Progenitor cell of endocrine pancreas (in vitro differentiated cells): ENCODE measurements around the gene GALK2. TPM values are rescaled to one million over a fixed set of nuclear protein-coding genes. Genes with fewer than 3 reads are reported as not detected.

Experiments
- DNase-seq: peaks from one replicate; pipeline ENCODE4 v3.0.0; 2021; ENCODE audit warnings: low spot score; ENCODE audit not compliant: unreplicated experiment
- H3K27ac Mint-ChIP-seq: 2 replicates; pipeline ENCODE4 v1.8.0; 2021; ENCODE audit warnings: mild to moderate bottlenecking, moderate library complexity, mixed read lengths
- H3K27me3 Mint-ChIP-seq: 2 replicates; pipeline ENCODE4 v1.8.0; 2021; ENCODE audit warnings: mixed read lengths
- H3K36me3 Mint-ChIP-seq: 2 replicates; pipeline ENCODE4 v1.8.0; 2022; ENCODE audit warnings: mixed read lengths; ENCODE audit not compliant: insufficient read depth
- H3K4me1 Mint-ChIP-seq: 2 replicates; pipeline ENCODE4 v1.8.0; 2021; ENCODE audit warnings: low read depth, mixed read lengths
- H3K4me3 Mint-ChIP-seq: 2 replicates; pipeline ENCODE4 v1.8.0; 2021; ENCODE audit warnings: low read depth, mild to moderate bottlenecking, moderate library complexity, mixed read lengths
- H3K9me3 Mint-ChIP-seq: 2 replicates; pipeline ENCODE4 v1.8.0; 2021; ENCODE audit warnings: low read depth, mixed read lengths
- total RNA-seq: library from RNA; stranded (reverse); gene quantifications from 2 replicates; pipeline ENCODE4 v1.2.1, GENCODE V29; 2021
- TF ChIP-seq, protein P1 (sequence below): fragments of 200-600 bp; sonication (generic); IDR thresholded peaks from one replicate; pipeline ENCODE4 v1.5.0; 2021; ENCODE audit warnings: antibody characterized with exemption, mild to moderate bottlenecking; ENCODE audit not compliant: unreplicated experiment

GALK2 gene
- total RNA-seq, 1 donor from 2014 or later: 21.1 TPM

DNA sequence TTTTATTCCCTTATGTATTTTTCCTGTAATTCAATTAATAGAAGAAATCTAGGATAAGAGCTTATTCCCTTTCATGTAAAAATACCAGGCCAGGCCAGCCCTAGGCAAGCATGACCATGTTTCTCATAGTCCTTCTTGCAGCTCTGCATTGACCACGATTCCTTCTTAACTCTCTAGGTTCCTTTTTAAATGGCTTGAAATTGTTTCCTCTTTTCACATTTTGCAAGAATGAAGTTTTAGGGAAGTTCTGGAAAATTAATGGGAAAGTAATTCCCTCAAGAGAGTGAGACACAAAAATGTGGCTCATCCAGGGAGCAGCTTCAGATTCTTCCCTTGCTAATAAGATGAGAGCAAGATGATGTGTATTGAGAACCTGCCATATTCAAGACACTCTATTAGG lies 136.5 kb downstream of the GALK2 start:
- no peak for DNase-seq
- peaks cover 8% of the 10 kb centered on the region for H3K36me3 Mint-ChIP-seq
- H3K4me1 Mint-ChIP-seq: no peaks in the 10 kb centered on the region
- H3K4me3 Mint-ChIP-seq: no peak overlapping the region
- no peaks in the 10 kb centered on the region for H3K27me3 Mint-ChIP-seq
- no peak overlapping the region for H3K27ac Mint-ChIP-seq
- TF ChIP-seq, protein P1, sequence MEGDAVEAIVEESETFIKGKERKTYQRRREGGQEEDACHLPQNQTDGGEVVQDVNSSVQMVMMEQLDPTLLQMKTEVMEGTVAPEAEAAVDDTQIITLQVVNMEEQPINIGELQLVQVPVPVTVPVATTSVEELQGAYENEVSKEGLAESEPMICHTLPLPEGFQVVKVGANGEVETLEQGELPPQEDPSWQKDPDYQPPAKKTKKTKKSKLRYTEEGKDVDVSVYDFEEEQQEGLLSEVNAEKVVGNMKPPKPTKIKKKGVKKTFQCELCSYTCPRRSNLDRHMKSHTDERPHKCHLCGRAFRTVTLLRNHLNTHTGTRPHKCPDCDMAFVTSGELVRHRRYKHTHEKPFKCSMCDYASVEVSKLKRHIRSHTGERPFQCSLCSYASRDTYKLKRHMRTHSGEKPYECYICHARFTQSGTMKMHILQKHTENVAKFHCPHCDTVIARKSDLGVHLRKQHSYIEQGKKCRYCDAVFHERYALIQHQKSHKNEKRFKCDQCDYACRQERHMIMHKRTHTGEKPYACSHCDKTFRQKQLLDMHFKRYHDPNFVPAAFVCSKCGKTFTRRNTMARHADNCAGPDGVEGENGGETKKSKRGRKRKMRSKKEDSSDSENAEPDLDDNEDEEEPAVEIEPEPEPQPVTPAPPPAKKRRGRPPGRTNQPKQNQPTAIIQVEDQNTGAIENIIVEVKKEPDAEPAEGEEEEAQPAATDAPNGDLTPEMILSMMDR: no peak
- H3K9me3 Mint-ChIP-seq: no peaks in the 10 kb centered on the region

DNA sequence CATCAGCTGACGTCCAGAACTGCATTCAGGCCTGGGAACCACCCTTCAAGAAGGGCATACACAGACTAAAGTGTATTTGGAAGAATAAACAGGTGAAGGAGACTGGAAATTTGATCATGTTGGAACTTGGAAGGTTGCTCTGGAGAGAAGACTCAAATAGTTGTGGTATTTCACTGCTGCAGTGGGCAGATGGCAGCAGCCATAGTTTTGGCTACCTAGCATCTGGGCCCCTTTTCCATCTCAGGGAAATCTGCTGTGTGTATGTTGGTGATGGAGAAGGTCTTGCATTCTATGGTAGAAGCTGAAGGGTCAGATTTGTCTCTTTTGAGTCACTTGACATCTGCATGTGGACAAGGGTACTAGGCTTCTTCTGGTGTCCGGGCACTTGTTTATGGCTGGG lies 138.6 kb downstream of the GALK2 start:
- DNase-seq: no peak
- TF ChIP-seq, protein P1: no peak
- H3K27ac Mint-ChIP-seq: peak overlapping the region; percentile 67
- no peak overlapping the region for H3K4me3 Mint-ChIP-seq
- peaks cover 8% of the 10 kb centered on the region for H3K36me3 Mint-ChIP-seq
- H3K9me3 Mint-ChIP-seq: no peaks in the 10 kb centered on the region
- H3K4me1 Mint-ChIP-seq: peaks cover 1% of the 10 kb centered on the region
- H3K27me3 Mint-ChIP-seq: no peaks in the 10 kb centered on the region

GRCh38 chr15:49309889-49310288 lies 139.8 kb downstream of the GALK2 start:
- H3K4me1 Mint-ChIP-seq: peaks cover 1% of the 10 kb centered on the region
- peaks cover 5% of the 10 kb centered on the region for H3K36me3 Mint-ChIP-seq
- no peaks in the 10 kb centered on the region for H3K27me3 Mint-ChIP-seq
- no peak overlapping the region for H3K27ac Mint-ChIP-seq
- TF ChIP-seq, protein P1: no peak
- no peaks in the 10 kb centered on the region for H3K9me3 Mint-ChIP-seq
- no peak for DNase-seq
- no peak overlapping the region for H3K4me3 Mint-ChIP-seq

DNA sequence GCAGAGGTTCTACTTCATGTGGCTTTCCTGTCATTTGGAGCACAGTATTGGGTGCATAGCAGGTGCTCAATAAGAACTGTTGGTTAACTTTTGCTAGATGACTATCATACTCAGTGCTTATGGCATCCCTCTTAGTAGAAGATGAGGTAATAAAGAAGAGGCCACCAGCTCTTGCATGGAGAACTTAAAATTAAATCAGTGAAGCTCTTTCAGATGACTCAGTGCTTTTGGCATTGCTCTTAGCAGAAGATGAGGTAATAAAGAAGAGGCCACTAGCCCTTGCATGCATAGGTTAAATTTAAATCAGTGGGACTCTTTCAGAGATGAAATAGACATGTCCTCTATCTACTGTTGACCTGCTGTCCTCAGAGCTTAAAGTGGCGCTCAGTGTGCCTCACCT lies 143.6 kb downstream of the GALK2 start:
- Mint-ChIP-seq H3K27ac (no peak overlapping the region), H3K4me3 (no peak overlapping the region)

GRCh38 chr15:49314716-49315115 lies 144.7 kb downstream of the GALK2 start:
- no peak overlapping the region for H3K4me3 Mint-ChIP-seq
- peaks cover 1% of the 10 kb centered on the region for H3K4me1 Mint-ChIP-seq
- no peak overlapping the region for H3K27ac Mint-ChIP-seq
- TF ChIP-seq, protein P1: no peak
- DNase-seq: no peak
- H3K9me3 Mint-ChIP-seq: no peaks in the 10 kb centered on the region
- no peaks in the 10 kb centered on the region for H3K27me3 Mint-ChIP-seq
- peaks cover 4% of the 10 kb centered on the region for H3K36me3 Mint-ChIP-seq

More for the DNA sequence above, 143.6 kb downstream of the GALK2 start:
- peaks cover 4% of the 10 kb centered on the region for H3K36me3 Mint-ChIP-seq
- DNase-seq: no peak
- H3K9me3 Mint-ChIP-seq: no peaks in the 10 kb centered on the region
- TF ChIP-seq, protein P1: no peak
- H3K4me1 Mint-ChIP-seq: peaks cover 1% of the 10 kb centered on the region
- no peaks in the 10 kb centered on the region for H3K27me3 Mint-ChIP-seq
